Spleen (tissue), 11 donors: ENCODE data around the gene ART4. TPM values are rescaled to one million over a fixed set of nuclear protein-coding genes. Genes with fewer than 3 reads are reported as not detected.

Source experiments
- DNase-seq: peaks from one replicate; pipeline ENCODE4 v3.0.0-alpha.2; 2020
- H3K27ac ChIP-seq, 8 donors: fragments of 200-600 bp; sonication (generic) in 7 of 8; 1 replicate in 4 of 8; 2 replicates in 4 of 8; pipeline versions ENCODE4 v1.5.0 to v1.8.0; 2016 to 2021; ENCODE audit warnings: inconsistent platforms in 4 of 8, mild to moderate bottlenecking in 4 of 8, moderate library complexity in 1 of 8
- H3K27me3 ChIP-seq, 7 donors: fragments of 200-600 bp; sonication (generic) in 6 of 7; replicated peaks in 1 of 7; 1 replicate in 4 of 7; 2 replicates in 3 of 7; pipeline versions ENCODE4 v1.5.0 to v1.8.0; 2016 to 2021; ENCODE audit warnings: inconsistent platforms in 3 of 7, mild to moderate bottlenecking in 1 of 7
- H3K36me3 ChIP-seq, 6 donors: fragments of 200-600 bp; sonication (generic) in 5 of 6; 1 replicate in 4 of 6; 2 replicates in 2 of 6; pipeline versions ENCODE4 v1.5.0 to v1.8.0; 2016 to 2021; ENCODE audit warnings: inconsistent platforms in 2 of 6
- H3K4me1 ChIP-seq, 6 donors: fragments of 200-600 bp; sonication (generic) in 5 of 6; 1 replicate in 3 of 6; 2 replicates in 3 of 6; pipeline versions ENCODE4 v1.5.0 to v1.8.0; 2016 to 2021; ENCODE audit warnings: inconsistent platforms in 3 of 6
- H3K4me3 ChIP-seq, 8 donors: fragments of 200-600 bp; sonication (generic) in 7 of 8; 1 replicate in 4 of 8; 2 replicates in 4 of 8; pipeline versions ENCODE4 v1.5.0 to v1.8.0; 2016 to 2021; ENCODE audit warnings: inconsistent platforms in 4 of 8, mild to moderate bottlenecking in 4 of 8, moderate library complexity in 2 of 8
- H3K9me3 ChIP-seq, 8 donors: fragments of 200-600 bp; sonication (generic) in 7 of 8; 1 replicate in 4 of 8; 2 replicates in 4 of 8; pipeline versions ENCODE4 v1.5.0 to v1.8.0; 2016 to 2021; ENCODE audit warnings: inconsistent platforms in 4 of 8
- CTCF ChIP-seq, 11 experiments: fragments of 200-600 bp in 7 of 11; fragments of 450-650 bp in 4 of 11; sonication (generic) in 4 of 11; IDR thresholded peaks in 8 of 11; conservative IDR thresholded peaks in 3 of 11; 1 replicate in 7 of 11; 2 replicates in 4 of 11; pipeline versions ENCODE4 v1.4.0 to v1.8.0; 2016 to 2021; ENCODE audit warnings: antibody characterized with exemption in 11 of 11, inconsistent platforms in 4 of 11, mild to moderate bottlenecking in 1 of 11
- POLR2A ChIP-seq, 3 donors: fragments of 450-650 bp; IDR thresholded peaks; one replicate each; pipeline ENCODE4 v1.5.1; 2017; ENCODE audit warnings: antibody characterized with exemption in 3 of 3, mild to moderate bottlenecking in 1 of 3
- POLR2AphosphoS5 ChIP-seq, 3 donors: sonication (generic); formaldehyde crosslinking; IDR thresholded peaks; one replicate each; pipeline ENCODE4 v1.5.1; 2017; ENCODE audit warnings: antibody characterized with exemption in 3 of 3
- WGBS, 5 donors: extraction: QIAGEN DNeasy Blood & Tissue Kit in 3 of 5; methylation state at CpG; one replicate each; pipeline versions ENCODE4 v1.1.5 to v1.1.7; 2013 to 2018; 5-methylcytosine and 5-hydroxymethylcytosine counted together
- intact Hi-C: fragments of 100-400 bp; cut with DNase I; formaldehyde crosslinking; loops from one replicate; pipeline ENCODE4 v1.15.0; 2023; ENCODE audit warnings: low total_unique reads
- polyA plus RNA-seq, 3 donors: library from polyadenylated mRNA; stranded (reverse); fragments of 200-250 nt; gene quantifications; one replicate each; pipeline ENCODE4 v1.2.1, GENCODE V29; 2013
- total RNA-seq, 7 donors: library from RNA; depleted of rRNA in 3 of 7; stranded (reverse); fragments of >200 nt in 3 of 7; fragmentation: NEBNext Ultra II Directional in 4 of 7; extraction: Animal tissue kit (Norgen Biotek cat#: 25700) in 4 of 7; gene quantifications; one replicate each; pipeline versions ENCODE4 v1.1.0 to v1.2.1, GENCODE V29; 2016 to 2021
- donor health status: healthy with polysubstance abuse.
- donor health status: DM: no; HTN: no; CAD: no; lungs with moderate emphysema.
- donor health status: DM: no; HTN: no; CAD: no.
- donor health status: Bipolar disorder and iron deficiency.
- donor health status: healthy.
- donor health status: DM: no; HTN: no; CAD: no.
- donor health status: DM: yes; HTN: yes; CAD: no.

The ART4 gene
- total and polyA plus RNA-seq, 10 donors = 2.3 to 46.1 (median 18.1) TPM

GRCh38 chr12:14785568-14785967 is 57.8 kb downstream of the ART4 start:
- no peak overlapping the region for H3K4me3 ChIP-seq
- H3K36me3 ChIP-seq = peaks cover 15 to 70% (median 55%) of the 10 kb centered on the region in 6 donors
- 95 to 98% (median 96%) methylated on average over 3 of the region's 3 CpGs for WGBS, 5 donors
- intact Hi-C loops = no loop called here
- H3K4me1 ChIP-seq = no peaks in the 10 kb centered on the region
- no peak overlapping the region for H3K27ac ChIP-seq
- no peak for DNase-seq
- H3K9me3 ChIP-seq = no peaks in the 10 kb centered on the region
- TF ChIP-seq CTCF (IDR thresholded peaks at IDR 0.05 in 8 of 11, conservative IDR thresholded peaks at IDR 0.05 in 3 of 11) = no peak
- TF ChIP-seq POLR2A (IDR thresholded peaks at IDR 0.05) = no peak
- TF ChIP-seq POLR2AphosphoS5 (IDR thresholded peaks at IDR 0.05) = no peak
- no peaks in the 10 kb centered on the region for H3K27me3 ChIP-seq

- WGBS, 5 donors = 89 to 100% (median 96%) methylated on average over 2 of the region's 2 CpGs
- H3K27ac ChIP-seq = peak overlapping the region in 3 of 8 donors; percentile 5 to 19 (median 5)
- no peaks in the 10 kb centered on the region for H3K4me1 ChIP-seq
- peaks cover 12 to 59% (median 44%) of the 10 kb centered on the region in 6 donors for H3K36me3 ChIP-seq
- H3K27me3 ChIP-seq = no peaks in the 10 kb centered on the region
- no peaks in the 10 kb centered on the region for H3K9me3 ChIP-seq
- intact Hi-C loops = no loop called here
- no peak for DNase-seq
- no peak overlapping the region for H3K4me3 ChIP-seq
- TF ChIP-seq POLR2AphosphoS5 (IDR thresholded peaks at IDR 0.05) (no peak), POLR2A (IDR thresholded peaks at IDR 0.05) (no peak), CTCF (IDR thresholded peaks at IDR 0.05 in 8 of 11, conservative IDR thresholded peaks at IDR 0.05 in 3 of 11) (no peak)
These were observed 58.9 kb downstream of the ART4 start for GRCh38 chr12:14784471-14784870.

DNA sequence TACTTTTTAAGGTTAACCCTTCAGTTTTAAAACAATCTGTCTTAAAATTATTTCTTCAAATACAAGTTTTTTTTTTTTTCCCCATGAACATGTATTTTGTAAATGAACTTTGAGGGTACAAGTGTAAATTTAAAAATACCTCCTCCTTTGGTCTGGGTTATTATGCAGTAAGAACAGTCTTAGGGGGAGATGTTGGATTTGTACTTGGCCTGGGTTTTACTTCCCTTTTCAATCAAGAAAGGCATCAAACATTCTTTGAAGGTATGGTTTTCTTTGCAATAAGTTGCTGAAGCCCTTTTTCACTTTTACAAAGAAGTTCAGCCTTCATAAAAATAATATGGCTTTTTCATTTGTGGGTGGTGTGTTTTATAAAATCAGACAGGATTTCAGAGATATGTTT is 60.6 kb downstream of the ART4 start:
- no peak for DNase-seq
- H3K9me3 ChIP-seq = no peaks in the 10 kb centered on the region
- H3K27ac ChIP-seq = no peak overlapping the region
- TF ChIP-seq CTCF (IDR thresholded peaks at IDR 0.05 in 8 of 11, conservative IDR thresholded peaks at IDR 0.05 in 3 of 11) (no peak), POLR2AphosphoS5 (IDR thresholded peaks at IDR 0.05) (no peak), POLR2A (IDR thresholded peaks at IDR 0.05) (no peak)
- no peaks in the 10 kb centered on the region for H3K4me1 ChIP-seq
- intact Hi-C loops = no loop called here
- no peaks in the 10 kb centered on the region for H3K27me3 ChIP-seq
- no peak overlapping the region for H3K4me3 ChIP-seq
- peaks cover 7 to 42% (median 27%) of the 10 kb centered on the region in 6 donors for H3K36me3 ChIP-seq

DNA sequence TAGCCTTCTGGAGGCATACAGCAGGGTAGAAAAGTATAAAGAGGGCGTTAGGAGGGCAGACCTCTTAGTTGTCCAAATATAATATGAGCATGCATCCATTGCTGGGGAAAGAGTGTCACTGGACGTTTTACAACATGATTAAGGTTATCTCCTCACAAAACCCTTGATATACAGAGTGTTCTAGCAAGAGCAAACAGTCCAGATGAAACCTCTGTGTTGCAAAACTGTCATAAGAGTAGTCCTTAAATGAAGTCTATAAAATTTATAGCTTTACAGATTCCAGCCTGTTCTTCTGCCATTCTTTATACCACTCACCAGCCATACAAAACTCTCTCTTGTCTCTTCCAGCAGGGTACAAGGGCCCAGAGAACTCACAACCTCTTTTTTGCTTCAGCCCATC is 61.8 kb downstream of the ART4 start:
- no peak overlapping the region for H3K27ac ChIP-seq
- no peaks in the 10 kb centered on the region for H3K9me3 ChIP-seq
- H3K27me3 ChIP-seq = no peaks in the 10 kb centered on the region
- peaks cover 0 to 5% (median under 1%) of the 10 kb centered on the region in 6 donors for H3K4me1 ChIP-seq
- 79 to 93% (median 85%) methylated on average over 2 of the region's 2 CpGs for WGBS, 5 donors
- H3K4me3 ChIP-seq = no peak overlapping the region
- H3K36me3 ChIP-seq = peaks cover 0 to 30% (median 15%) of the 10 kb centered on the region in 6 donors
- intact Hi-C loops = no loop called here
- DNase-seq = no peak
- TF ChIP-seq CTCF (IDR thresholded peaks at IDR 0.05 in 8 of 11, conservative IDR thresholded peaks at IDR 0.05 in 3 of 11) = no peak
- TF ChIP-seq POLR2AphosphoS5 (IDR thresholded peaks at IDR 0.05) = no peak
- no peak for TF ChIP-seq POLR2A (IDR thresholded peaks at IDR 0.05)
